ENCODE measurements around the gene CARS2.

Gene CARS2

GRCh38 chr13:110641055-110642015 is 64.6 kb downstream of the CARS2 start:
- Histone ChIP-seq H3K27me3 (ENCODE audit: insufficient read depth, low read length) (no peaks in the 10 kb centered on the region), H3K4me3 (ENCODE audit: low read length) (no peak overlapping the region), H3K27ac (ENCODE audit: low read depth, low read length) (no peak overlapping the region), H3K9ac (ENCODE audit: low read depth, low read length) (no peak overlapping the region), H3K36me3 (ENCODE audit: insufficient read depth, low read length) (peaks cover 69% of the 10 kb centered on the region), H3K9me3 (ENCODE audit: insufficient read depth, low read depth, low read length) (no peaks in the 10 kb centered on the region), H3K4me1 (ENCODE audit: insufficient read depth, low read length) (no peaks in the 10 kb centered on the region)
- 91% methylated on average over 28 of the region's 29 CpGs for WGBS

DNA sequence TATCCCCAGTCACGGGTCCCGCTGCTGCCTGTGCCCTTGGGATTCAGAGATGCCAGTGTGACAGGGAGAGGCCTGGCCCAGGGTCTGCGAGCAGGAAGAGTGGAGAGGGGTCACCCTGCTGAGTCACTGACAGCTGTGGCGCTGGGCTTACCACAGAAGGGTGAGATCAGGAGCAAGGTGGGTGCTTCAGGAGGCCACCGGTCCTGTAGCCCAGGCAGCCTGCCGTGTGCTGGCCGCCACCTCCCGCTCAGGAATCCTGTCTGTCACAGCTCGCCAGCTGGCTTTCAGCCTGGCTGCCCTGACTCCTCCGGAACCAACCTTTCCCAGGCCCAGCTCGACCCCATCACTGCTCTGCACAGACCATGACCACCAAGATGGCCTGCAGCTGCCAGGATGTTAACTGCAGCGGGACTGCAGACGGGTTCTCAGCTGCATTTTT is 65.3 kb downstream of the CARS2 start:
- Histone ChIP-seq H3K9me3 (ENCODE audit: insufficient read depth, low read depth, low read length) (no peaks in the 10 kb centered on the region), H3K4me3 (ENCODE audit: low read length) (no peak overlapping the region), H3K4me1 (ENCODE audit: insufficient read depth, low read length) (no peaks in the 10 kb centered on the region), H3K27me3 (ENCODE audit: insufficient read depth, low read length) (no peaks in the 10 kb centered on the region), H3K36me3 (ENCODE audit: insufficient read depth, low read length) (peaks cover 76% of the 10 kb centered on the region), H3K27ac (ENCODE audit: low read depth, low read length) (no peak overlapping the region), H3K9ac (ENCODE audit: low read depth, low read length) (peak overlapping the region; percentile 10; the same call in 1 of the 2 replicates)
- 95% methylated on average over 13 of the region's 13 CpGs for WGBS

GRCh38 chr13:110639935-110640334 is 66.0 kb downstream of the CARS2 start:
- no peaks in the 10 kb centered on the region for H3K4me1 ChIP-seq (ENCODE audit: insufficient read depth, low read length)
- no peaks in the 10 kb centered on the region for H3K27me3 ChIP-seq (ENCODE audit: insufficient read depth, low read length)
- no peak overlapping the region for H3K27ac ChIP-seq (ENCODE audit: low read depth, low read length)
- H3K4me3 ChIP-seq (ENCODE audit: low read length) = no peak overlapping the region
- WGBS = 96% methylated on average over 5 of the region's 5 CpGs
- no peaks in the 10 kb centered on the region for H3K9me3 ChIP-seq (ENCODE audit: insufficient read depth, low read depth, low read length)
- peaks cover 83% of the 10 kb centered on the region for H3K36me3 ChIP-seq (ENCODE audit: insufficient read depth, low read length)
- no peak overlapping the region for H3K9ac ChIP-seq (ENCODE audit: low read depth, low read length)

DNA sequence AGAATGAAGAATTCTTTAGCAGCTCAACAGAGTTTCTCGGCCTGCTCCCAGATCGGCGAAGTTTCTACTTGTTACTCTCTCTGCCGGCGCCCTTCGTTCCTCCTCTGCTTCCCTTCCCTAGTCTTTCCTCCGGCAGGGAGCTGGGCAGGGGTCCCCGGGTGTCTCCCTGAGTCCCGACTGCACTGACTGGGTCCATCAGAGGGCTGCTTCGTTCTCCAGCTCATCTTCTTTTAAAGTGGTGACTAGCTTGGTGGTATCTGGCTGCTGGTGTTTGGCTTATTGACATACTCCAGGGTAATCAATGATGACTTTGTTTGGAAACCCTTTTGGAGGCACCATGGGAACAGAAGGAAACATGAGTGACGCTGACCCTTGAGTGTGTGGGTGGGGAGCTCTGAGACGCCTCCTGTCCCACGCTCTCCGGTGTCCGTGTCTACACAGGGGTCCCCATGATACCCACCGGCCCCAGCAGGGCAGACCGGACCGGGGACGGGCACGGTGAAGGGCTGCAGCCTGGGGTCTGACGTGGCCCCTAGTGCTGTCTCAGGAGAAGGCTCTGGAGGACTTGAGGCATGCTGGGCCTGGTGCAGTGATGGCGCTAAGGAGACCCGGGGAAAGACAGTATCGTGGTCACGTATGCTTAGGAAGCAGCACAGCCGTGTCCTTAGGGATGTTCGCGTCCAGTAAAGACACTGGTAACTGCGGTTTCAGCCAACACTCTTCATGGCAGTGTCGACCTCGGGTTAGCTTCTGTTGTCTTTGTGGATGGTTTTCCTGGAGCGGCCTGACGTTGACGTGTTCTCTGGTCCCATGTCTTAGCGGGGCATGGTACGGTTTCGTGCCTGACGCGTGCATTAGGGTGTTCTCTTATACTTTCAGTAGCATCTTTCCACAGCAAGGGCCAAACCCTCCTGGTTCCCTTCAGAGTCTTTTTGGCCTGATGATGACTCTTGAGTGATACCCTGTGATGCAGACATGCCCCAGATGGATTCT is 66.8 kb downstream of the CARS2 start:
- Histone ChIP-seq H3K27ac (ENCODE audit: low read depth, low read length) (no peak overlapping the region), H3K9me3 (ENCODE audit: insufficient read depth, low read depth, low read length) (no peaks in the 10 kb centered on the region), H3K27me3 (ENCODE audit: insufficient read depth, low read length) (no peaks in the 10 kb centered on the region), H3K4me1 (ENCODE audit: insufficient read depth, low read length) (no peaks in the 10 kb centered on the region), H3K9ac (ENCODE audit: low read depth, low read length) (no peak overlapping the region), H3K4me3 (ENCODE audit: low read length) (no peak overlapping the region), H3K36me3 (ENCODE audit: insufficient read depth, low read length) (peaks cover 88% of the 10 kb centered on the region)
- WGBS = 95% methylated on average over 39 of the region's 39 CpGs

DNA sequence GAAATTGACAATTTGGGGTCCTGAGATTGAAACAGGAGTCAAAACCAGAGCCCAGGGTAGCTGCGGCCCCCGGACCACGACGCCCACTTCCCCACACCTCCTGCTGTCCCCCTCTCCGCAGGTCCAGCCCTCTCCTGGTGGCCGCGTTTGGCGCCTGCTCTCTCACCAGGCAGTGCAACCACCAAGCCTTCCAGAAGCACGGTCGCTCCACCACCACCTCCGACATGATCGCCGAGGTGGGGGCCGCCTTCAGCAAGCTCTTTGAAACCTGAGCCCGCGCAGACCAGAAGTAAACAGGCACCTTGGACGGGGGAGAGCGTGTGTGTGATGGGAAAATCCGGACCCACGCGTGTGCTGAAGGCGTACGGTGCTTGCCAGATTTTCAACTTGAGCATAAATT is 67.7 kb downstream of the CARS2 start:
- peaks cover 84% of the 10 kb centered on the region for H3K36me3 ChIP-seq (ENCODE audit: insufficient read depth, low read length)
- no peak overlapping the region for H3K27ac ChIP-seq (ENCODE audit: low read depth, low read length)
- H3K27me3 ChIP-seq (ENCODE audit: insufficient read depth, low read length) = no peaks in the 10 kb centered on the region
- no peak overlapping the region for H3K9ac ChIP-seq (ENCODE audit: low read depth, low read length)
- WGBS = 92% methylated on average over 23 of the region's 23 CpGs
- no peaks in the 10 kb centered on the region for H3K9me3 ChIP-seq (ENCODE audit: insufficient read depth, low read depth, low read length)
- no peak overlapping the region for H3K4me3 ChIP-seq (ENCODE audit: low read length)
- H3K4me1 ChIP-seq (ENCODE audit: insufficient read depth, low read length) = no peaks in the 10 kb centered on the region

- Histone ChIP-seq H3K9ac (ENCODE audit: low read depth, low read length) (no peak overlapping the region), H3K4me1 (ENCODE audit: insufficient read depth, low read length) (no peaks in the 10 kb centered on the region), H3K27me3 (ENCODE audit: insufficient read depth, low read length) (no peaks in the 10 kb centered on the region), H3K36me3 (ENCODE audit: insufficient read depth, low read length) (peaks cover 79% of the 10 kb centered on the region), H3K27ac (ENCODE audit: low read depth, low read length) (no peak overlapping the region), H3K9me3 (ENCODE audit: insufficient read depth, low read depth, low read length) (no peaks in the 10 kb centered on the region), H3K4me3 (ENCODE audit: low read length) (no peak overlapping the region)
- 94% methylated on average over 6 of the region's 6 CpGs for WGBS
These were observed 68.2 kb downstream of the CARS2 start for GRCh38 chr13:110637747-110638146.

DNA sequence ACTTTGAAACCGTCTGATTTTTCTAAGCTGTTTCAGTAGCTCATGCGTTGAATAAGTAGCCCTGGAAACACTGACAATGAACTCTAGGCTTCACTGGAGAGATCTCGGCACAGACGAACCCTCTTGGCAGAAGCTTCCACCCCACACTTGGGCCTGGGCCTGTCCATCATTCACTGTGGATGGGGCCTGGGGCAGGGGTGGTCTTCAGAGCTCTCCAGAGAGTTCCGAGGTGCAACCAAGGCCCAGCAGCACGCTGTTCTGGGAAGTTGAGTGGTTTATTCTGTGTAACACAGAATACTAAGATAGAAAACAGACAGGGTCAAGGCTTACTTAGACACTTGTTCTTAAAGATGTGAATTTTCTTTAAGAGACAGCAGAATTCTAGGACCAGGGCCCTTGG is 68.6 kb downstream of the CARS2 start:
- Histone ChIP-seq H3K27me3 (ENCODE audit: insufficient read depth, low read length) (no peaks in the 10 kb centered on the region), H3K27ac (ENCODE audit: low read depth, low read length) (no peak overlapping the region), H3K9me3 (ENCODE audit: insufficient read depth, low read depth, low read length) (no peaks in the 10 kb centered on the region), H3K4me3 (ENCODE audit: low read length) (no peak overlapping the region), H3K36me3 (ENCODE audit: insufficient read depth, low read length) (peaks cover 75% of the 10 kb centered on the region), H3K4me1 (ENCODE audit: insufficient read depth, low read length) (no peaks in the 10 kb centered on the region), H3K9ac (ENCODE audit: low read depth, low read length) (no peak overlapping the region)
- WGBS = 96% methylated on average over 6 of the region's 6 CpGs

- Histone ChIP-seq H3K4me3 (ENCODE audit: low read length) (no peak overlapping the region), H3K9ac (ENCODE audit: low read depth, low read length) (no peak overlapping the region), H3K27me3 (ENCODE audit: insufficient read depth, low read length) (no peaks in the 10 kb centered on the region), H3K4me1 (ENCODE audit: insufficient read depth, low read length) (no peaks in the 10 kb centered on the region), H3K36me3 (ENCODE audit: insufficient read depth, low read length) (peaks cover 73% of the 10 kb centered on the region), H3K9me3 (ENCODE audit: insufficient read depth, low read depth, low read length) (no peaks in the 10 kb centered on the region), H3K27ac (ENCODE audit: low read depth, low read length) (no peak overlapping the region)
- 93% methylated on average over 14 of the region's 14 CpGs for WGBS
These were observed 69.2 kb downstream of the CARS2 start for GRCh38 chr13:110636701-110637201.

DNA sequence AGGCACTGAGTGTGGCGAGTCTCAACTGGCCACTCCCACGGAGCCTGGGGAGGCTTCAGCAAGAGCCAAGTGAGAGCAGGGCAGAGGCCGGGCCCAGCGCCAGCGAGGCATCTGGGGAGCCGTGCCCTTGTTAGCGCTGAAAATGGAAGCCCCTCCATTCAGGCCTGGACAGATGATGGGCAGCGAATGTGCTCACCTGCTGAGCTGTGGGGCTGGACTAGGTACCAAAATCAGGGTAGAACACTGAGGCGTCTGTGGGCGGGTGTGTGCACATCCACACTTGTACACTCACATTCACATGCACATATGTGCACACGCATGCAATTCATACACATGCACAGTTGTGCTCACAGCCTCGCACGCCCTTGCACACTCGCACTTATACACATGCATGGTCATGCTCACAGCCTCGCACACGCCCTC is 69.9 kb downstream of the CARS2 start:
- H3K36me3 ChIP-seq (ENCODE audit: insufficient read depth, low read length) = peaks cover 75% of the 10 kb centered on the region
- 96% methylated on average over 16 of the region's 16 CpGs for WGBS

GRCh38 chr13:110635405-110636002 is 70.4 kb downstream of the CARS2 start:
- 96% methylated on average over 19 of the region's 19 CpGs for WGBS
- no peaks in the 10 kb centered on the region for H3K4me1 ChIP-seq (ENCODE audit: insufficient read depth, low read length)
- peaks cover 73% of the 10 kb centered on the region for H3K36me3 ChIP-seq (ENCODE audit: insufficient read depth, low read length)

More for the DNA sequence above, 69.9 kb downstream of the CARS2 start:
- H3K27ac ChIP-seq (ENCODE audit: low read depth, low read length) = no peak overlapping the region
- no peaks in the 10 kb centered on the region for H3K4me1 ChIP-seq (ENCODE audit: insufficient read depth, low read length)
- H3K27me3 ChIP-seq (ENCODE audit: insufficient read depth, low read length) = no peaks in the 10 kb centered on the region
- no peaks in the 10 kb centered on the region for H3K9me3 ChIP-seq (ENCODE audit: insufficient read depth, low read depth, low read length)
- no peak overlapping the region for H3K9ac ChIP-seq (ENCODE audit: low read depth, low read length)
- no peak overlapping the region for H3K4me3 ChIP-seq (ENCODE audit: low read length)

More at GRCh38 chr13:110635405-110636002, 70.4 kb downstream of the CARS2 start:
- no peaks in the 10 kb centered on the region for H3K27me3 ChIP-seq (ENCODE audit: insufficient read depth, low read length)
- no peak overlapping the region for H3K9ac ChIP-seq (ENCODE audit: low read depth, low read length)
- H3K27ac ChIP-seq (ENCODE audit: low read depth, low read length) = no peak overlapping the region
- no peaks in the 10 kb centered on the region for H3K9me3 ChIP-seq (ENCODE audit: insufficient read depth, low read depth, low read length)
- no peak overlapping the region for H3K4me3 ChIP-seq (ENCODE audit: low read length)

Measured in HUES64 (cell line).